Loucy (cell line): ENCODE measurements around the gene CTLA4.

ENCODE experiments used
- CTCF ChIP-seq: fragments of 200-600 bp; sonication (generic); conservative IDR thresholded peaks from 2 replicates; pipeline ENCODE4 v1.5.1; 2014; ENCODE audit warnings: mild to moderate bottlenecking, antibody characterized with exemption, low read length
- EZH2phosphoT487 ChIP-seq: fragments of 200-600 bp; IDR thresholded peaks from 2 replicates; pipeline ENCODE4 v1.6.1; 2018; ENCODE audit warnings: antibody characterized with exemption, mild to moderate bottlenecking, moderate library complexity, borderline replicate concordance

GRCh38 chr2:203918264-203918663, 50.7 kb downstream of the CTLA4 start:
- no peak for TF ChIP-seq CTCF
- no peak for TF ChIP-seq EZH2phosphoT487
